ENCODE measurements around the gene TBCK. TPM values are rescaled to one million over a fixed set of nuclear protein-coding genes. Genes with fewer than 3 reads are reported as not detected.

The TBCK gene
- total and polyA plus RNA-seq, 2 of the 13 experiments (the other 11 are each of a cell fraction or from before 2014, with no cell fraction given): 51.0 to 62.4 TPM

DNA sequence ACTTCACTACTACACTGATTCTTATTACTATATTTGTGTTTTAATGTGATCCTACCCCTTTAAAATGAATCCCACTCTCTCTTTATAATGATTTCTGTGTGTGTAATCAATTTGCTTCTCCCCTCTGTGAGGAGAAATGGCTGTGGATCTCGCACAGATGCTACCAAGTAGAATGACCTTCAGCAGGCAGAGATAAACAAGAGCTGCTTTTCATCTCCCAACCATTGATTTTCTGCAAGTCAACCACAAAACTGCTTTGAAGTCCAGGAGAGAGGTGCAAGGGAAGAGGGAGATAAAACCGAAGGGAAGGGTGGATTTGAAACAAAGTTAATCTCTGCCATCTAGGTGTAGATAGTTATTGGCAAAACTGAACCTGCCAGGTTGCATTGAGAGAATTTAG is 279.2 kb downstream of the TBCK start (continued):
- TF ChIP-seq, protein P1, sequence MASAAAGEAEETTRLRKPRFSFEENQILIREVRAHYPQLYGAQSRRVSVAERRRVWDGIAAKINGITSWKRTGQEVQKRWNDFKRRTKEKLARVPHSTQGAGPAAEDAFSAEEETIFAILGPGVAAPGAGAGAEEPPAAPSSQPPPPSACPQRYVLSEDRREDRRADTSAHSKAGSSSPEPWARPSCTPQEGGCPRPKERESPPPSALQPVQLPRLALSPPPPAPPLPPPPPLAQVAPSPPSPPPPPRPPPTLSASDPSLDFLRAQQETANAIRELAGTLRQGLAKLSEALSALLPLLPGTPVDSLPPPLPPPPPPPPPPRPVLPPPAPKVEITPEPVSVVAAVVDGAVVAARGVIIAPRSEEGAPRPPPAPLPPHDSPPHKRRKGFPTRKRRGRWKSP (CRISPR knock-in tag; IDR thresholded peaks at IDR 0.05): no peak
- TF ChIP-seq GATAD2A (CRISPR knock-in tag; IDR thresholded peaks at IDR 0.05) (peak; percentile 97), ZNF143 (CRISPR knock-in tag; IDR thresholded peaks at IDR 0.05) (no peak), ZNF263 (CRISPR knock-in tag; IDR thresholded peaks at IDR 0.05) (no peak), MLXIP (CRISPR knock-in tag; IDR thresholded peaks at IDR 0.05; ENCODE audit: borderline replicate concordance) (no peak), ZKSCAN8 (CRISPR knock-in tag; IDR thresholded peaks at IDR 0.05; ENCODE audit: borderline replicate concordance) (peak; percentile 59; the same call in 1 of the 2 replicates), MYNN (CRISPR knock-in tag; IDR thresholded peaks at IDR 0.05; ENCODE audit: low read depth) (no peak), CSRNP1 (CRISPR knock-in tag; IDR thresholded peaks at IDR 0.05) (0 out of 2 replicates have a peak, but pooled peaks have one; percentile 56), CEBPB (IDR thresholded peaks at IDR 0.05; ENCODE audit: borderline replicate concordance, low read depth, low read length) (no peak), SMAD3 (CRISPR knock-in tag; IDR thresholded peaks at IDR 0.05) (peak; percentile 79), ZNF547 (CRISPR knock-in tag; IDR thresholded peaks at IDR 0.05) (no peak), TCF7 (IDR thresholded peaks at IDR 0.05; ENCODE audit: low read depth) (peak; percentile 99), ZBTB7B (CRISPR knock-in tag; IDR thresholded peaks at IDR 0.05) (peak; percentile 68; the same call in 1 of the 2 replicates), CBX5 (CRISPR knock-in tag; IDR thresholded peaks at IDR 0.05; ENCODE audit: borderline replicate concordance) (peak; percentile 65; the same call in 1 of the 2 replicates), MEIS2 (CRISPR knock-in tag; IDR thresholded peaks at IDR 0.05) (peak; percentile 69; the same call in 1 of the 2 replicates), RAD21 (CRISPR knock-in tag; IDR thresholded peaks at IDR 0.05) (peak; percentile 29; the same call in 1 of the 2 replicates), ZNF589 (CRISPR knock-in tag; conservative IDR thresholded peaks at IDR 0.05) (peak; percentile 57; the same call in 1 of the 2 replicates), ZNF207 (IDR thresholded peaks at IDR 0.05; ENCODE audit: borderline replicate concordance) (no peak), CEBPG (CRISPR knock-in tag; IDR thresholded peaks at IDR 0.05) (peak; percentile 57), ZNF292 (CRISPR knock-in tag; IDR thresholded peaks at IDR 0.05; ENCODE audit: borderline replicate concordance, low read depth) (peak; percentile 92; the same call in 1 of the 2 replicates), ZNF205 (CRISPR knock-in tag; IDR thresholded peaks at IDR 0.05) (peak; percentile 73; the same call in 1 of the 2 replicates)
- TF ChIP-seq, protein P2, sequence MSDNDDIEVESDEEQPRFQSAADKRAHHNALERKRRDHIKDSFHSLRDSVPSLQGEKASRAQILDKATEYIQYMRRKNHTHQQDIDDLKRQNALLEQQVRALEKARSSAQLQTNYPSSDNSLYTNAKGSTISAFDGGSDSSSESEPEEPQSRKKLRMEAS (IDR thresholded peaks at IDR 0.05): 0 out of 2 replicates have a peak, but pooled peaks have one; percentile 44
